HG02840 (cell line): Measurements from ENCODE around the gene OCEL1.
A peak's percentile ranks its signal among the peaks of the same experiment; 100 is the strongest.

Experiments used
- ATAC-seq: cut with Tn5 transposase; IDR thresholded peaks from one replicate; pipeline ENCODE4 v1.9.1; 2021; ENCODE audit warnings: mild to moderate bottlenecking, moderate library complexity, moderate number of reproducible peaks; ENCODE audit not compliant: unreplicated experiment, low FRiP score

The OCEL1 gene

GRCh38 chr19:17209126-17210036 lies 16.6 kb upstream of the OCEL1 start:
- ATAC-seq: no peak

GRCh38 chr19:17210296-17210695 lies 15.7 kb upstream of the OCEL1 start:
- no peak for ATAC-seq

- ATAC-seq: no peak
Observed at GRCh38 chr19:17211547-17212446, 14.2 kb upstream of the OCEL1 start.

- no peak for ATAC-seq
Observed at GRCh38 chr19:17213334-17213733, 12.7 kb upstream of the OCEL1 start.

GRCh38 chr19:17214508-17215126 lies 11.4 kb upstream of the OCEL1 start:
- ATAC-seq: no peak

GRCh38 chr19:17215127-17215971 lies 10.7 kb upstream of the OCEL1 start, which contains the start of gene USE1:
TSS of gene USE1 (plus strand) at chr19:17215357. CDS start at chr19:17215406, 49 bp downstream.
- ATAC-seq: peak; percentile 84

GRCh38 chr19:17216058-17216670 lies 9.9 kb upstream of the OCEL1 start:
- ATAC-seq: no peak

- no peak for ATAC-seq
Observed at GRCh38 chr19:17219286-17219685, 6.7 kb upstream of the OCEL1 start.

GRCh38 chr19:17220207-17220758 lies 5.7 kb upstream of the OCEL1 start:
- no peak for ATAC-seq

- no peak for ATAC-seq
Observed at GRCh38 chr19:17225053-17225452, 973 bp upstream of the OCEL1 start.

GRCh38 chr19:17227798-17228367 lies 1.9 kb downstream of the OCEL1 start:
- no peak for ATAC-seq

- no peak for ATAC-seq
Observed at GRCh38 chr19:17229890-17230289, 3.9 kb downstream of the OCEL1 start.

GRCh38 chr19:17232258-17232657 lies 6.2 kb downstream of the OCEL1 start:
- ATAC-seq: no peak

- peak; percentile 50 for ATAC-seq
Observed at GRCh38 chr19:17234911-17235299, 8.9 kb downstream of the OCEL1 start.

GRCh38 chr19:17235300-17235970 lies 9.4 kb downstream of the OCEL1 start:
- peak; percentile 50 for ATAC-seq

GRCh38 chr19:17235971-17236777 lies 10.1 kb downstream of the OCEL1 start:
- ATAC-seq: no peak

GRCh38 chr19:17236811-17237543 lies 11.0 kb downstream of the OCEL1 start:
- no peak for ATAC-seq
